Upper lobe of left lung (tissue), 4 donors: Measurements from ENCODE around the gene ABLIM2.

Experiments used
- CTCF ChIP-seq, 6 experiments: fragments of 450-650 bp in 4 of 6; fragments of 200-600 bp in 2 of 6; sonication (generic) in 2 of 6; IDR thresholded peaks; one replicate each; pipeline ENCODE4 v1.5.1; 2016 to 2019; ENCODE audit warnings: antibody characterized with exemption in 6 of 6
- EP300 ChIP-seq, 4 donors: sonication (generic); formaldehyde crosslinking; IDR thresholded peaks; one replicate each; pipeline ENCODE4 v1.5.1; 2017; ENCODE audit warnings: antibody characterized with exemption in 4 of 4, control low read depth in 2 of 4
- POLR2A ChIP-seq, 4 donors: fragments of 450-650 bp; IDR thresholded peaks; one replicate each; pipeline ENCODE4 v1.5.1; 2016 to 2017; ENCODE audit warnings: antibody characterized with exemption in 4 of 4, mild to moderate bottlenecking in 2 of 4
- POLR2AphosphoS5 ChIP-seq, 2 donors: sonication (generic); formaldehyde crosslinking; IDR thresholded peaks; one replicate each; pipeline ENCODE4 v1.5.1; 2017; ENCODE audit warnings: antibody characterized with exemption in 2 of 2

DNA sequence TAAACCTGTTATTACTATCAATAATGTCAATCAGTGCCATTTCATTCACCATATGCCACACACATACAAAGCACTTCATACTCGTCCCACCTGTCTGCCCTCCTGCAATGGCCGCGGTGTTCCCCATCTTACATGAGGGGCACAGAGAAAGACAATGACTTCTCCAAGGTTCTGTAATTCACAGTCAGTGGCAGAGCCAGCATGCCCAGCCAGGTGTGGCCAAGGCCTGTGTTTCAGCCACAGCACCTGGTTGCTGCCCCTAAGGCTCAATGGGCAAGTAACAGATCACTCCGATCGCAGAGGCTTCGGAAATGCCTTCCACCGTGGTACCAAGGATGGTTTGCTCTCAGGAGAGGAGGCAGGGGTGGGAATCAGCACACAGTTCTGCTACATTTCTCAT lies 229.9 kb downstream of the ABLIM2 start:
- TF ChIP-seq CTCF (IDR thresholded peaks at IDR 0.05) (no peak), POLR2A (IDR thresholded peaks at IDR 0.05) (no peak), POLR2AphosphoS5 (IDR thresholded peaks at IDR 0.05) (no peak), EP300 (IDR thresholded peaks at IDR 0.05) (no peak)
